HG02678 (cell line): ENCODE measurements around the gene FITM1.
A peak's percentile ranks its signal among the peaks of the same experiment; 100 is the strongest.

Experiments
- ATAC-seq: cut with Tn5 transposase; IDR thresholded peaks from one replicate; pipeline ENCODE4 v1.9.1; 2021; ENCODE audit warnings: mild to moderate bottlenecking, moderate library complexity; ENCODE audit not compliant: unreplicated experiment

The FITM1 gene

GRCh38 chr14:24117179-24117578 lies 13.3 kb upstream of the FITM1 start:
- no peak for ATAC-seq

GRCh38 chr14:24119691-24120090 lies 10.8 kb upstream of the FITM1 start:
- ATAC-seq = no peak

GRCh38 chr14:24121210-24121609 lies 9.2 kb upstream of the FITM1 start:
- ATAC-seq = no peak

- no peak for ATAC-seq
Observed at GRCh38 chr14:24122416-24122815, 8.0 kb upstream of the FITM1 start.

- no peak for ATAC-seq
Observed at GRCh38 chr14:24122898-24123297, 7.6 kb upstream of the FITM1 start.

GRCh38 chr14:24123424-24124417 lies 6.7 kb upstream of the FITM1 start:
- ATAC-seq = peak; percentile 68

GRCh38 chr14:24126939-24127338 lies 3.5 kb upstream of the FITM1 start:
- no peak for ATAC-seq

GRCh38 chr14:24127673-24128072 lies 2.8 kb upstream of the FITM1 start:
- no peak for ATAC-seq

- ATAC-seq = no peak
Observed at GRCh38 chr14:24129410-24129998, 955 bp upstream of the FITM1 start.

GRCh38 chr14:24130717-24131548 lies 474 bp downstream of the FITM1 start:
- ATAC-seq = no peak

- no peak for ATAC-seq
Observed at GRCh38 chr14:24131549-24131966, 1.1 kb downstream of the FITM1 start.

- no peak for ATAC-seq
Observed at GRCh38 chr14:24132061-24132685, 1.7 kb downstream of the FITM1 start.

GRCh38 chr14:24132976-24133375 lies 2.5 kb downstream of the FITM1 start:
- ATAC-seq = no peak

GRCh38 chr14:24133735-24134134 lies 3.3 kb downstream of the FITM1 start:
- no peak for ATAC-seq

- no peak for ATAC-seq
Observed at GRCh38 chr14:24135584-24135833, 5.0 kb downstream of the FITM1 start.

- ATAC-seq = peak; percentile 90
Observed at GRCh38 chr14:24135834-24136683, 5.6 kb downstream of the FITM1 start, which contains the start of gene PSME1. Gene PSME1 (plus strand): TSS chr14:24136194. CDS start chr14:24136263, 69 bp downstream.

GRCh38 chr14:24136684-24137528 lies 6.4 kb downstream of the FITM1 start:
- no peak for ATAC-seq

GRCh38 chr14:24137529-24138395 lies 7.3 kb downstream of the FITM1 start:
- no peak for ATAC-seq
